ENCODE measurements around the gene SYT7.

SYT7 gene

DNA sequence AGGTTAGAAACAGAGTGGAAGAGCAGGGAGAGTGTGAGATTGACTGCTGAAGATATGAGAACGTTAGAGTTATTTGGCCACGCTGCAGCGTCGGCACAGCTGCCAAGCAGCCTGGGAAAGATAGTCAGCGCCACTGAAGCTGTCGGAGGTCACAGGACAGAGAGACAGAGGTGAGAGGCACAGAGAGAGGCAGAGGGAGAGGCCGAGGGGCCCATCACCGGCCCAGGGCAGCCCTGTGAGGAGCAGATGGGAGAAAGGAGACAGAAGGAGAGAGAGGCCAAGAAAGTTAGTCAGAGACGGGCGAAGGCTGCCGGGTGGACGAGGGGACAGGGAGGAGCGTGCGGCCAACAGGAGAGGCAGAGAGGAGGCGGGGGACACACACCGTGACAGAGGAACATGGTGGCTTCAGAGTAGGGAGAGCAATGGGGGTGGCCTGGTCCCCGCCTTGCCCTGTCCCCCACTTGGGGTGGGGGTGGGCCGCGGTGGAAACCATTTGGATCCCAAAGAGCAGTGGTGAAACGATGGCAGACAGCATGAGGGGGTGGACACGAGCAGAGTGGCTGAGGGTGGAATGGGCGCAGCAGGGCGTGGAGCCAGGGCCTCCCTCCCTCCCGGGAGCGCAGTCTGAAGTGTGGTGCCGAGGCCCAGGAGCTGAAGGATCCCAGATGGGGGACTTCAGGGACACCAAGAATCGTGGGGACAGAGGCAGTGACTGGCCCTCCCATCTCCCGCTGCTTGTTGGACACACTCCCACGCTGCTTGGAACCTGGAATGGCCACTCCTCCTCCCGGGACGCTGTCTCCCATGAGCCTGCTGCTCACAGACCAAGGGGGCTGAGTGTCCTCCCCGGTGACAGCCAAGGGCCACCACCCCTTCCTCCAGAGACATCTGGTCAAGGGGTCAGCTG is 45.7 kb downstream of the SYT7 start:
- DNase-seq (ENCODE audit: low read depth) = no peak
- TF ChIP-seq CTCF (IDR thresholded peaks at IDR 0.05; ENCODE audit: insufficient read depth, low read depth, low read length, missing control alignments) = no peak
- H3K4me3 ChIP-seq (ENCODE audit: low read length) = no peak overlapping the region

DNA sequence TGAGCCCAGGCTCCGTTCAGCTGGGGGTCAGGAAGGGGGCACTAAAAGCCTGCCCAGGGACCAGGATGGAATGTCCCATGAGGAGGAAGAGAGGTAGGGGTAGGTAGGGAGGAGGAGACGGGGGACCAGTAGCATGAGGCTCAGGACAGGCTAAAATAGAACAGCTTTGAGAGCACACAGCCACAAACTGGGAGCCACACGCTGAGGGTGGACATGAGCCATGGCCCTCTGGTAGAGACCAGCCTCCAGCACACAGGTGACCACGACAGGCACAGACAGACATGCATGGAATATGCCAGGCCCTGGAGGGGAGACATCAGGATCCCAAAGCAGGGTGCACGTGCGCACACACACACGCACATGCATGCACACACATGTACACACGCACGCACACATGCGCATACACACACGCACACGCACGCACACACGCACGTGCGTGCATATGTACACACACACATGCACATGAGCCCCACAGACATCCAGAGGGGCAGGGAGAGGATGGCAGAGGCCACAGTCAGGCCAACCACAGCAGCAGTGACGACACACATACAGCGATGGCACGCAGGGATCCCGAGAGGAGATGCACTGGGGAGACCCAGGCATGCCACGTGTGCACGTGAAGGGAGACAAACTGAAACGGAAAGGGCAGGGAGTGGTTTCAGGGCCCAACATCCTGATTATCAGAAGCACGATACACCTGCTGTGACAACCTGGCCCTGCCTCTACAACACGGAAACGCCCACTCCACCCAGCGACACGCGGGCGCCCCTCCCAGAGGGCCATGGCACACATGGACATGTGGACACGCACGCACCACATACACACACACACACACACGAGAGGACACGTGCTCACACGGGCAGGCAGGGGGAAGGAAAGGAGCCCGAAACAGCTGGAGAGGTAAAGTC is 46.6 kb downstream of the SYT7 start:
- no peak for TF ChIP-seq CTCF (IDR thresholded peaks at IDR 0.05; ENCODE audit: insufficient read depth, low read depth, low read length, missing control alignments)
- no peak for DNase-seq (ENCODE audit: low read depth)
- no peak overlapping the region for H3K4me3 ChIP-seq (ENCODE audit: low read length)

DNA sequence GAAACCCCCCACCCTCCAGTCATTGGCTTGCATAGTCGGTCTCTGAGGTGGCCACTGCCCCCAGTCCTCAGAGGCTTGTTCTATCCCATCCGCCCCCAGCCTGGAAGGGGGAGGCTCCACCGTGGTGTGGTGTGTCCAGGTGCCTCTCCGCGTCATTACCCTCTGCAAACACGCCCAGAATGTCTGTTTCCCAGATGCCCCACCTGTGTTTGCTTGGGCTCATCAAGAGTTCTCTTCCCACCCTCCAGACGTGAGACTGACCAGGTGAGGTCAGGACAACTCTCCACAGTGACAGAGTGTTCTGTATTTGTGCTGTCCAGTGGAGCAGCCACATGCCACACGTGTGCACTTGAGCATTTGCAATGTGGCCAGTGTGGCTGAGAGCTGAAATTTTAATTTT is 47.5 kb downstream of the SYT7 start:
- H3K4me3 ChIP-seq (ENCODE audit: low read length) = no peak overlapping the region
- DNase-seq (ENCODE audit: low read depth) = no peak
- no peak for TF ChIP-seq CTCF (IDR thresholded peaks at IDR 0.05; ENCODE audit: insufficient read depth, low read depth, low read length, missing control alignments)

- TF ChIP-seq CTCF (IDR thresholded peaks at IDR 0.05; ENCODE audit: insufficient read depth, low read depth, low read length, missing control alignments) = no peak
- no peak for DNase-seq (ENCODE audit: low read depth)
Observed at GRCh38 chr11:61533039-61533375, 47.9 kb downstream of the SYT7 start.

DNA sequence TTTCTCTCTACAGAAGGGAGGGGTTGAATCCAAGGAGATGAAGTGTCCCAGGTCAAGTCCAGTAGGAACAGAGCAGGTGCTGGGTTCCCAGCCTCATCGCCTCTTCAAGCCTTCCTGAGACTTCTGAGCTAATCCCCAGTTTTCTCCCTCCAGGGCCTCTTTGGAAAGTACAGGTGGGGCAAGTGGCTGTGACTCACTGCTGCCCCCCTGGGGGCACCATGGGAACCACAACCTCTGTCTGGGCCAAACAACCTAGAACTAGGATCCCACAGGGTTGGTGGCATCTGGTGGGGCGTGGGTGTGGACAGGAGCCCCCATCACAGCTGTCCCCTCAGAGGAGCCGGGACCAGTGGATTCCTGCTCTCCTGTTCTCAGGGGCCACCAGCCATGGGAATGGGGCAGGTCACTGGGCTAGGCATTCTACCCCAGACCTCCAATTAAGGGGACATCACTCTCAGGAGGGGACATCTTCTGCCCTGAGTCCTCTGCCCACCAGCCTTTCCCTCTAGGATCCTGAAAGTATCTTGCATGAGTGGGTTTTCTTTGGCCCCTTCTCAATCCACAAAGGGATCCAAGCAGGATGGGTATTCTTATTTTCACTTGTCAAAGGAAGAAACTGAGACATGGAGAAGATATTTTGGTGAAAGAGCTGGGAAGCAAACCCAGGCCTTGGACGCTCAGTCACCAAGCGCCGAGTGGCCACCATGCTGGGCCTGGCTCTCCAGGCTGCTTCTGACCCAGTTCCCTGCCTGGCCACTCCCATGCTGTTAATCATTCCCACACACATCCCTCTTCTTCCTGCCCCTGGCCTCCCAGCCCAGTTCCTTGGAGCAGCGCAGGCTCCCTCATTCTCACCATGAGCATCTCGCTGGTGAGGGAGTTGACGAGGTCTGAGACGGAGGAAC is 48.5 kb downstream of the SYT7 start:
- DNase-seq (ENCODE audit: low read depth) = peak; percentile 58
- peak; percentile 95 for TF ChIP-seq CTCF (IDR thresholded peaks at IDR 0.05; ENCODE audit: insufficient read depth, low read depth, low read length, missing control alignments)
- no peak overlapping the region for H3K4me3 ChIP-seq (ENCODE audit: low read length)

More at GRCh38 chr11:61533039-61533375, 47.9 kb downstream of the SYT7 start:
- H3K4me3 ChIP-seq (ENCODE audit: low read length) = no peak overlapping the region

GRCh38 chr11:61531044-61531443 is 49.8 kb downstream of the SYT7 start:
- no peak overlapping the region for H3K4me3 ChIP-seq (ENCODE audit: low read length)
- TF ChIP-seq CTCF (IDR thresholded peaks at IDR 0.05; ENCODE audit: insufficient read depth, low read depth, low read length, missing control alignments) = no peak
- DNase-seq (ENCODE audit: low read depth) = no peak

Measured in epithelial cell of esophagus (primary cell).